MCF 10A (cell line): ENCODE data around the gene ADAM10. TPM values are rescaled to one million over a fixed set of nuclear protein-coding genes. Genes with fewer than 3 reads are reported as not detected.
A peak's percentile ranks its signal among the peaks of the same experiment; 100 is the strongest.

Source experiments
- BruUV-seq: library from RNA; stranded (reverse); fragments of 400-500 nt; replicated peaks from 2 replicates; lab custom pipeline; 2021; lab: Mats Ljungman, UMichigan
- CTCF ChIA-PET: fragments of 300-600 bp; sonication (Branson Sonifier 250); formaldehyde crosslinking; extraction: SDS; loops from one replicate; lab custom pipeline; 2021; ENCODE audit warnings: antibody characterized with exemption, inconsistent platforms; lab: Yijun Ruan, JAX
- POLR2A ChIA-PET: fragments of 300-600, 350-650 bp; sonication (Branson Sonifier 250); formaldehyde crosslinking; extraction: SDS; loops from one replicate; lab custom pipeline; 2020; ENCODE audit warnings: antibody characterized with exemption, inconsistent platforms; lab: Yijun Ruan, JAX
- DNase-seq: peaks from one replicate; pipeline ENCODE4 v3.0.0-alpha.2; 2018; ENCODE audit not compliant: unreplicated experiment
- H3K27ac Mint-ChIP-seq: one replicate; pipeline ENCODE4 v1.8.0; 2022; ENCODE audit warnings: mild to moderate bottlenecking, low read depth, mixed read lengths; ENCODE audit not compliant: unreplicated experiment
- H3K27me3 Mint-ChIP-seq: one replicate; pipeline ENCODE4 v1.8.0; 2022; ENCODE audit warnings: mixed read lengths; ENCODE audit not compliant: insufficient read depth, unreplicated experiment
- H3K36me3 Mint-ChIP-seq: one replicate; pipeline ENCODE4 v1.8.0; 2022; ENCODE audit warnings: mild to moderate bottlenecking, moderate library complexity, mixed read lengths; ENCODE audit not compliant: insufficient read depth, unreplicated experiment
- H3K4me1 Mint-ChIP-seq: one replicate; pipeline ENCODE4 v1.8.0; 2022; ENCODE audit warnings: mixed read lengths; ENCODE audit not compliant: insufficient read depth, unreplicated experiment
- H3K4me3 Mint-ChIP-seq: one replicate; pipeline ENCODE4 v1.8.0; 2022; ENCODE audit warnings: mild to moderate bottlenecking, moderate library complexity, mixed read lengths; ENCODE audit not compliant: unreplicated experiment
- H3K9me3 Mint-ChIP-seq: one replicate; pipeline ENCODE4 v1.8.0; 2022; ENCODE audit warnings: mixed read lengths; ENCODE audit not compliant: unreplicated experiment
- CTCF ChIP-seq: fragments of 200-600 bp; IDR thresholded peaks from one replicate; pipeline ENCODE4 v1.8.0; 2022; ENCODE audit warnings: antibody characterized with exemption, mild to moderate bottlenecking; ENCODE audit not compliant: unreplicated experiment
- intact Hi-C: fragments of 100-400 bp; cut with micrococcal nuclease; formaldehyde crosslinking; loops from 2 replicates; pipeline ENCODE4 v1.14.1; 2022
- total RNA-seq: library from RNA; stranded (reverse); gene quantifications from 2 replicates; pipeline ENCODE4 v1.2.3, GENCODE V29; 2022

ADAM10 gene
- total RNA-seq, 1 experiment from 2014 or later: 87.5 TPM

GRCh38 chr15:58558777-58559176 is 190.7 kb downstream of the ADAM10 start:
- peak; percentile 15 for TF ChIP-seq CTCF
- no peak overlapping the region for H3K4me3 Mint-ChIP-seq
- no peaks in the 10 kb centered on the region for H3K9me3 Mint-ChIP-seq
- BruUV-seq: no TSS peak
- H3K36me3 Mint-ChIP-seq: no peaks in the 10 kb centered on the region
- peak; percentile 43 for DNase-seq
- ChIA-PET CTCF (interaction anchor here (0.6 to 1.7 kb wide), 5 partner anchors 272 to 331 kb away, joined by 3 to 10 read pairs (median 3); no protein-coding TSS in a partner anchor), POLR2A (interaction anchor here (0.6 to 0.8 kb wide), 2 partner anchors 212 to 327 kb away, joined by 3 to 4 read pairs; partner anchors contain the start of gene MINDY2)
- H3K4me1 Mint-ChIP-seq: no peaks in the 10 kb centered on the region
- H3K27ac Mint-ChIP-seq: no peak overlapping the region
- intact Hi-C loops: no loop called here
- peaks cover 17% of the 10 kb centered on the region for H3K27me3 Mint-ChIP-seq

GRCh38 chr15:58556541-58556940 is 193.0 kb downstream of the ADAM10 start:
- BruUV-seq: no TSS peak
- Mint-ChIP-seq H3K4me3 (no peak overlapping the region), H3K9me3 (no peaks in the 10 kb centered on the region), H3K36me3 (no peaks in the 10 kb centered on the region), H3K4me1 (peaks cover 12% of the 10 kb centered on the region), H3K27me3 (peaks cover 17% of the 10 kb centered on the region), H3K27ac (no peak overlapping the region)
- DNase-seq: no peak
- TF ChIP-seq CTCF: no peak
- POLR2A ChIA-PET: interaction anchor here (0.7 to 0.9 kb wide), 3 partner anchors 9 to 1053 kb away, joined by 3 read pairs; no protein-coding TSS in a partner anchor
- CTCF ChIA-PET: interaction anchor here (0.7 to 1.1 kb wide), 2 partner anchors 33 to 329 kb away, joined by 3 read pairs; no protein-coding TSS in a partner anchor
- intact Hi-C loops: no loop called here

DNA sequence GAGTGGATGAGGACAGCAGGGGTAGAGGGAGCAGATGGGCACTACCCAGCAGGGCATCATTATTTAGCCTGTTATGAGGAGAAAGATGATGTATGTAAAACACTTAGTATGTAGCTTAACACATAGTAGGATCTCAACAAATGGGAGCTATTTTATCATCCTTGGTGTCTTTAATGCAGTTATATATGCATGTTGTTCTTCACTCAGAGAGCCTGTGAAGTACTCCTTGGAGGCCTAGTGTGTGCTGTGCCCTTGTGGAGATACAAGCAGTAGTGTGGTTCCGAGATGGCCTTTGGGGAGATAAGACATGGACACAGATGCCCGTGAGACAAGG is 193.5 kb downstream of the ADAM10 start:
- Mint-ChIP-seq H3K4me1 (peaks cover 16% of the 10 kb centered on the region), H3K36me3 (no peaks in the 10 kb centered on the region), H3K9me3 (no peaks in the 10 kb centered on the region), H3K27ac (no peak overlapping the region), H3K4me3 (no peak overlapping the region), H3K27me3 (peaks cover 17% of the 10 kb centered on the region)
- intact Hi-C loops: no loop called here
- no TSS peak for BruUV-seq
- DNase-seq: no peak
- ChIA-PET CTCF (interaction anchor here (0.7 to 1.1 kb wide), 2 partner anchors 14 to 328 kb away, joined by 3 read pairs; no protein-coding TSS in a partner anchor), POLR2A (interaction anchor here (0.7 to 0.9 kb wide), 2 partner anchors 9 to 1053 kb away, joined by 3 read pairs; no protein-coding TSS in a partner anchor)
- TF ChIP-seq CTCF: no peak

GRCh38 chr15:58555162-58556027 is 194.1 kb downstream of the ADAM10 start:
- intact Hi-C loops: no loop called here
- H3K27me3 Mint-ChIP-seq: peaks cover 17% of the 10 kb centered on the region
- H3K27ac Mint-ChIP-seq: no peak overlapping the region
- CTCF ChIA-PET: interaction anchor here (0.7 kb wide), 1 partner anchor 13 kb away, joined by 3 read pairs; no protein-coding TSS in a partner anchor
- BruUV-seq: no TSS peak
- TF ChIP-seq CTCF: no peak
- no peaks in the 10 kb centered on the region for H3K9me3 Mint-ChIP-seq
- peaks cover 16% of the 10 kb centered on the region for H3K4me1 Mint-ChIP-seq
- H3K4me3 Mint-ChIP-seq: no peak overlapping the region
- no peak for DNase-seq
- H3K36me3 Mint-ChIP-seq: no peaks in the 10 kb centered on the region
- POLR2A ChIA-PET: no interaction called here
